Measurements from ENCODE around the gene CACNA1C.

The CACNA1C gene

DNA sequence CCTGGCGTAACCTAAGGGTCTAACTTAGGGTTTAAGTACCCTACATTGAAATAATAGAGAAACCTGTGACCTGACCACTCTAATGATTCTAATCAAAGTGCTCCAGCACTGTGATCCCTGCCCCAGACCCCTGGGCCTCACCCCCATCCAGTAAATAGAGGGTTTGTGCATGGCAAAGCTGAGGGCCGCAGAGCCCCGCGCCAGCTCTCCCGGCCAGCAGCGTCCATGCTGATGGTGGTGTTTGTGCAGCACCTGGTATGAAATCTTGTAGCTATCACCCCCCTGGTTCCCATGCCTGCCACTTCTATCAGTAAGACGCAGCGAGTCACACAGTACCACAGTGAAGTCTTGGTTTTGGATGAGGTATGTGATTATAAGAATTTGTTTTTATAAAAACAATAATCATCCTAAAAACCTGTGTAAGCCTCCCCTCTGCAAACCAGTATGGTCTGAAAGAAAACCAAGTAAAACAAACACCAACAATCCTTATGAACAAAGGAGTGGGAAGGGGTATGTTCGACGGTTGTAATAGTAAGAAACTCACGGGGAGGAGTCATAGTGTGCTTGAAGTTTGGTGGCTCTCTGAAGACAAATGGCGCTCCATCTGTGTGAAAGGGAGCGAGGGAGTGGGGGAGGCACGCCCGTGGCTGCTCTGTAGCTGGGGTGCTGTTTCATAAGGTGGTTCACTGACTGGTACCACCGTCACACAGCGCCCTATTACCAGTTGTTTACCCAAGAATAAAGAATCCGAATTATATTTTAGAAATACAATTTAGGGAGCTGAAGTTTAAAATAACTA lies 156.2 kb downstream of the CACNA1C start:
- TF ChIP-seq, protein P1, sequence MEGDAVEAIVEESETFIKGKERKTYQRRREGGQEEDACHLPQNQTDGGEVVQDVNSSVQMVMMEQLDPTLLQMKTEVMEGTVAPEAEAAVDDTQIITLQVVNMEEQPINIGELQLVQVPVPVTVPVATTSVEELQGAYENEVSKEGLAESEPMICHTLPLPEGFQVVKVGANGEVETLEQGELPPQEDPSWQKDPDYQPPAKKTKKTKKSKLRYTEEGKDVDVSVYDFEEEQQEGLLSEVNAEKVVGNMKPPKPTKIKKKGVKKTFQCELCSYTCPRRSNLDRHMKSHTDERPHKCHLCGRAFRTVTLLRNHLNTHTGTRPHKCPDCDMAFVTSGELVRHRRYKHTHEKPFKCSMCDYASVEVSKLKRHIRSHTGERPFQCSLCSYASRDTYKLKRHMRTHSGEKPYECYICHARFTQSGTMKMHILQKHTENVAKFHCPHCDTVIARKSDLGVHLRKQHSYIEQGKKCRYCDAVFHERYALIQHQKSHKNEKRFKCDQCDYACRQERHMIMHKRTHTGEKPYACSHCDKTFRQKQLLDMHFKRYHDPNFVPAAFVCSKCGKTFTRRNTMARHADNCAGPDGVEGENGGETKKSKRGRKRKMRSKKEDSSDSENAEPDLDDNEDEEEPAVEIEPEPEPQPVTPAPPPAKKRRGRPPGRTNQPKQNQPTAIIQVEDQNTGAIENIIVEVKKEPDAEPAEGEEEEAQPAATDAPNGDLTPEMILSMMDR (IDR thresholded peaks at IDR 0.05; ENCODE audit: insufficient read depth, low read depth, low read length, missing control alignments), result no peak
- no peak for DNase-seq (ENCODE audit: low read depth)
- H3K4me3 ChIP-seq (ENCODE audit: low read length), result no peak overlapping the region

DNA sequence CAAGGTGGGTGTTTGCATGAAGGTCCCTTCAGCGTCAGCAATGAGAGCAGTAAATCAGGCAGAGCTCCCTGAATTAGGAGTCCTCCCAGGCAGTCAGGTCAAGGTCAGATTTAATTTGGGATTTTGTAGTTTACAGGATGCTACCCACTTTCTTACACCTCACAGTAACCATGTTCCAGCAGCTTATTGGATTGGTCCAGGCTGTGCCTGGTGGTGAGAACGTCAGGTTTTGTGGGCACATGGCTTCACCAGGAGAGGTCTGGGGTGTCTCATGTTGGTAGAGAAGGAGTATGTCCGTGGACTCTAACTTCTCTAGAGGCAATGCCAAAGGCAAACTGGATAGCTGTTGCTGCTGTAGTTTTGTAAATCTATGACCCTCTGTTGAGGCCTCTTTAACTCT lies 158.3 kb downstream of the CACNA1C start:
- DNase-seq (ENCODE audit: low read depth), result no peak
- H3K4me3 ChIP-seq (ENCODE audit: low read length), result no peak overlapping the region
- TF ChIP-seq, protein P1 (IDR thresholded peaks at IDR 0.05; ENCODE audit: insufficient read depth, low read depth, low read length, missing control alignments), result no peak

DNA sequence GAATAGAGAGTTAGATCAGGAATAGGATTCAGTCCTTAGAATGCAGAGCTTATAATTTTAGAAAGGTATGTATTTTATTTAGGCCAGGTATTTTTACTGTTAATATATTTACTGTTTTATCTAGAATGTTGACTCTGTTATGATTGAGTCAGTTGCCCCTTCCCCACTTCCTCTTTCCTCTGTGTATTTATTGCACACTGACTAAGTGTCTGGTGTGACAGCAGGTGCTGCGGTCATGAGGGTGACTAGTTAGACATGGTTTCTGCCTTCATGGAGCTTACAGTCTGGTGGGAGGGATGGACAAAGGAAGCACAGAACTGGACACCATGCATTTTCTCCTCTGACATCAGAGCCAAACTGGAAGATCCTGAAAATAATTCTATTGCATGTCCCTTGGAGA lies 159.8 kb downstream of the CACNA1C start:
- TF ChIP-seq, protein P1 (IDR thresholded peaks at IDR 0.05; ENCODE audit: insufficient read depth, low read depth, low read length, missing control alignments), result no peak
- DNase-seq (ENCODE audit: low read depth), result no peak
- no peak overlapping the region for H3K4me3 ChIP-seq (ENCODE audit: low read length)

DNA sequence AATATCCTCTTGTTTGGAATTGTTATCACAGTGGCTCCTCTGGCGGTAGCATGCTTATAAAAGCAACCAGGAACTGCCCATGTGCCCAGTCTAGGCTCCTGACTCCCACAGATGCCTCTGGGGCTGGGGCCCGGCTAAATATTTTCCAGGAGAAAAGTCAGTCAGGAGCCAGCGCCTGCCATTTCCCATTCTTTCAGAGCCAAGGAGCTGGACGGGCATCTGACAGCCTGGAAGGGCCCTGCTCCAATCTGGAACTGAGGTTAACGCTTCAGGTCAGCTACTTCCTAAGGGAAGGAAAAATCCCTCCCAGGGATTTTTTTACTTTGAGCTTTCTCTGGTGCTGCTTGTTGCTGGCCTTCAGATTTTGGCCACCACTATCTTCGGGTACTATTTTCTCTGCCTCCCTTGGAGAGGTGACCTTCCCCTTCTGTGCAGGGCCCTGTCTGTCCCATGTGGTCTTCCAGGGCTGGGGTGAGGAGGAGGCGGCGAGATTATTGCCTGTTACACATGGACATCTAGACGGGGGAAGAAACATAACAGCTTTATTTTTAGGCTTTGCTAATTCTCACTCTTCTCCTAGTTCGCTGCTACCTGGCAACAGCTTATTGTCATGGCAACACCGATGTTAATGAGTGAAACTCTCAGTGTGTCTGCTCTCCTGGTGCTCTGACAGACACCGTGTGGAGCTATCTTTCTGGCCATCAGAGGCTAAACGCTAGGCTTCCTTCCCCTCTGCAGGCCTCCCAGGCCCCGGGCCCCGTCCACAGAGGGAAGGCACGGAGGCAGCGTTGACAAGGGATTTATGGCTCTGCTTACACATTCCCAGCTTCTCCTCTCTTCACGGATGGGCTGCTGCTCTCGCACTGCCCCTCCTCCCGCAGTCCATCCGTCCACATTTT lies 160.4 kb downstream of the CACNA1C start:
- no peak overlapping the region for H3K4me3 ChIP-seq (ENCODE audit: low read length)
- no peak for DNase-seq (ENCODE audit: low read depth)
- TF ChIP-seq, protein P1 (IDR thresholded peaks at IDR 0.05; ENCODE audit: insufficient read depth, low read depth, low read length, missing control alignments), result no peak

DNA sequence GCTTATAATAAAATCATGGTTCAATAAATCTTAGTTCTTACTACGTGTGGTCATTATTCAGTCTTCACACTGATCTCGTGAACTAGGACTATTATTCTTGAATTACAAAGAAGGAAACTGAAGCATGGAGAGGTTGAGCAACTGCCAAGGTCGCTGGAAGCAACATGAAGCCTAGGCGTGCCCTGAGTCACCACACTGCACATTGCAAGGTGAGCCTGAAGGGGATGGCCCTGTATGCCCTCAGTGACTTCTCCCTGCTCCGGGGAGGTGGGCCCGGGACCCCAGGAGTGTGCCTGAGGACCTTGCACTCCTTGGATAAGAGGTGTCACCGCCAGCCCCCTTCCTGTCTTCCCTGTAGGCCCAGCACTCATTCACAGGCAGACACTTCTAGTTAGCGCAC lies 161.6 kb downstream of the CACNA1C start:
- no peak overlapping the region for H3K4me3 ChIP-seq (ENCODE audit: low read length)
- no peak for DNase-seq (ENCODE audit: low read depth)
- TF ChIP-seq, protein P1 (IDR thresholded peaks at IDR 0.05; ENCODE audit: insufficient read depth, low read depth, low read length, missing control alignments), result no peak

DNA sequence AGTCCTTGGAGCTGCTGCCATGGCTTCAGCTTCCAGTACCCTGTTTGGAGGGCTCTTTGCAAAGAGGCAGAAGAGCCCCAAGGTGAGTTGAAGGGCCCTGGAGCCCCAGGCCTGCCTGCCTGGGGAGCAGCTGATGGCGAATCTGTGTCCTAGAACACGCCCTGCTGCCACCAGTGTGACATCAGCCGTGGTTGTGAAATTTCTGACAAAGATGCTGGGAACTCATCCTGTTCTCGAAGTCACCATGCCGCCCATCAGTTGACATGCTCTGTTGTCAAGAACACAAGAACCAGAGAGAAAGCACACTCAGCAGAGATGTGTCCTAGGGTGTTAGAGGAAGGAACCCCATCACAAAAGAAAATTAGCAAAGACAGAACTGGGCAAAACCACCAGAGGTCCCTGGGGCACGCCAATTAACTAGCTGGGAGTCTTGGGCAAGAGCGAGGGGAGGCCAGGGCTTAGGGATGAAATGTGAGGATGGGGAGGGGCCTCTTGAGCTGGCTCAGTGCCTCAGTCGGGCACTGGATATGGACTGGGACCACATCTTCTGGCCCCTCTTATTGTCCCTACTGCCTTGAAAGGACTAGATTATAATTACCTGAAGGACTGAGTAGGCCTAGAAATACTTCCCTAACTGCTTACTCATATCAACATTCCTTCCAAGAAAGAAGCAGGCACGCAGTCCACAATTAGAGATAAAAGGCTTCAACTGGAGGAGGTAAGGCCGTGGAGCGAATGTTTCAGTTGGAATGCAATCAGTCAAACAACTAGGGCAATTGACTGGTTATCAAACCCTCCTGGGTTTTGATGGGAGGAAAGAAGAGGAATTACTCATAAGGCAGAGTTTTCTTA lies 163.1 kb downstream of the CACNA1C start:
- no peak for DNase-seq (ENCODE audit: low read depth)
- no peak overlapping the region for H3K4me3 ChIP-seq (ENCODE audit: low read length)
- TF ChIP-seq, protein P1 (IDR thresholded peaks at IDR 0.05; ENCODE audit: insufficient read depth, low read depth, low read length, missing control alignments), result no peak

Measured in epithelial cell of esophagus (primary cell).